HG03103 (cell line): ENCODE measurements around the gene MMD.
"Not testable (repeated sequence)": the region's sequence is repeated elsewhere in the genome, so short reads cannot be mapped to it uniquely, and the experiment has no call there.

Source experiments
- ATAC-seq: cut with Tn5 transposase; IDR thresholded peaks from one replicate; pipeline ENCODE4 v1.9.1; 2021; ENCODE audit warnings: low read depth; ENCODE audit not compliant: unreplicated experiment

MMD gene

GRCh38 chr17:55402374-55402773 lies 19.3 kb downstream of the MMD start:
- ATAC-seq: no peak

- ATAC-seq: no peak
These were observed 22.9 kb downstream of the MMD start for GRCh38 chr17:55398689-55399088.

- ATAC-seq: no peak
These were observed 25.7 kb downstream of the MMD start for GRCh38 chr17:55395803-55396505.

- no peak for ATAC-seq
These were observed 27.1 kb downstream of the MMD start for GRCh38 chr17:55394357-55395021.

- no peak for ATAC-seq
These were observed 29.7 kb downstream of the MMD start for GRCh38 chr17:55391764-55392467.

GRCh38 chr17:55391244-55391757 lies 30.3 kb downstream of the MMD start:
- ATAC-seq: no peak

- no peak for ATAC-seq
These were observed 31.2 kb downstream of the MMD start for GRCh38 chr17:55390364-55390977.

GRCh38 chr17:55389715-55390114 lies 31.9 kb downstream of the MMD start:
- ATAC-seq: not testable (repeated sequence)

GRCh38 chr17:55388842-55389241 lies 32.8 kb downstream of the MMD start:
- no peak for ATAC-seq

- no peak for ATAC-seq
These were observed 34.8 kb downstream of the MMD start for GRCh38 chr17:55386796-55387332.

- no peak for ATAC-seq
These were observed 36.9 kb downstream of the MMD start for GRCh38 chr17:55384643-55385232.

- no peak for ATAC-seq
These were observed 37.6 kb downstream of the MMD start for GRCh38 chr17:55383771-55384642.

GRCh38 chr17:55381017-55381770 lies 40.4 kb downstream of the MMD start:
- no peak for ATAC-seq

GRCh38 chr17:55377671-55378275 lies 43.9 kb downstream of the MMD start:
- no peak for ATAC-seq

- ATAC-seq: no peak
These were observed 52.9 kb downstream of the MMD start for GRCh38 chr17:55368706-55369105.

- ATAC-seq: no peak
These were observed 55.6 kb downstream of the MMD start for GRCh38 chr17:55366020-55366481.

GRCh38 chr17:55363033-55363432 lies 58.6 kb downstream of the MMD start:
- no peak for ATAC-seq

GRCh38 chr17:55360971-55361370 lies 60.7 kb downstream of the MMD start:
- ATAC-seq: no peak
